MCF 10A (cell line): ENCODE results near the gene LRP1. TPM values are rescaled to one million over a fixed set of nuclear protein-coding genes. Genes with fewer than 3 reads are reported as not detected.
A peak's percentile ranks its signal among the peaks of the same experiment; 100 is the strongest.

ENCODE experiments used
- BruUV-seq: library from RNA; stranded (reverse); fragments of 400-500 nt; replicated peaks from 2 replicates; lab custom pipeline; 2021; lab: Mats Ljungman, UMichigan
- CTCF ChIA-PET: fragments of 300-600 bp; sonication (Branson Sonifier 250); formaldehyde crosslinking; extraction: SDS; loops from one replicate; lab custom pipeline; 2021; ENCODE audit warnings: antibody characterized with exemption, inconsistent platforms; lab: Yijun Ruan, JAX
- POLR2A ChIA-PET: fragments of 300-600, 350-650 bp; sonication (Branson Sonifier 250); formaldehyde crosslinking; extraction: SDS; loops from one replicate; lab custom pipeline; 2020; ENCODE audit warnings: antibody characterized with exemption, inconsistent platforms; lab: Yijun Ruan, JAX
- DNase-seq: peaks from one replicate; pipeline ENCODE4 v3.0.0-alpha.2; 2018; ENCODE audit not compliant: unreplicated experiment
- H3K27ac Mint-ChIP-seq: one replicate; pipeline ENCODE4 v1.8.0; 2022; ENCODE audit warnings: mild to moderate bottlenecking, low read depth, mixed read lengths; ENCODE audit not compliant: unreplicated experiment
- H3K27me3 Mint-ChIP-seq: one replicate; pipeline ENCODE4 v1.8.0; 2022; ENCODE audit warnings: mixed read lengths; ENCODE audit not compliant: insufficient read depth, unreplicated experiment
- H3K36me3 Mint-ChIP-seq: one replicate; pipeline ENCODE4 v1.8.0; 2022; ENCODE audit warnings: mild to moderate bottlenecking, moderate library complexity, mixed read lengths; ENCODE audit not compliant: insufficient read depth, unreplicated experiment
- H3K4me1 Mint-ChIP-seq: one replicate; pipeline ENCODE4 v1.8.0; 2022; ENCODE audit warnings: mixed read lengths; ENCODE audit not compliant: insufficient read depth, unreplicated experiment
- H3K4me3 Mint-ChIP-seq: one replicate; pipeline ENCODE4 v1.8.0; 2022; ENCODE audit warnings: mild to moderate bottlenecking, moderate library complexity, mixed read lengths; ENCODE audit not compliant: unreplicated experiment
- H3K9me3 Mint-ChIP-seq: one replicate; pipeline ENCODE4 v1.8.0; 2022; ENCODE audit warnings: mixed read lengths; ENCODE audit not compliant: unreplicated experiment
- CTCF ChIP-seq: fragments of 200-600 bp; IDR thresholded peaks from one replicate; pipeline ENCODE4 v1.8.0; 2022; ENCODE audit warnings: antibody characterized with exemption, mild to moderate bottlenecking; ENCODE audit not compliant: unreplicated experiment
- intact Hi-C: fragments of 100-400 bp; cut with micrococcal nuclease; formaldehyde crosslinking; loops from 2 replicates; pipeline ENCODE4 v1.14.1; 2022
- total RNA-seq: library from RNA; stranded (reverse); gene quantifications from 2 replicates; pipeline ENCODE4 v1.2.3, GENCODE V29; 2022

Gene LRP1
- total RNA-seq, 1 experiment from 2014 or later = 18.9 TPM

DNA sequence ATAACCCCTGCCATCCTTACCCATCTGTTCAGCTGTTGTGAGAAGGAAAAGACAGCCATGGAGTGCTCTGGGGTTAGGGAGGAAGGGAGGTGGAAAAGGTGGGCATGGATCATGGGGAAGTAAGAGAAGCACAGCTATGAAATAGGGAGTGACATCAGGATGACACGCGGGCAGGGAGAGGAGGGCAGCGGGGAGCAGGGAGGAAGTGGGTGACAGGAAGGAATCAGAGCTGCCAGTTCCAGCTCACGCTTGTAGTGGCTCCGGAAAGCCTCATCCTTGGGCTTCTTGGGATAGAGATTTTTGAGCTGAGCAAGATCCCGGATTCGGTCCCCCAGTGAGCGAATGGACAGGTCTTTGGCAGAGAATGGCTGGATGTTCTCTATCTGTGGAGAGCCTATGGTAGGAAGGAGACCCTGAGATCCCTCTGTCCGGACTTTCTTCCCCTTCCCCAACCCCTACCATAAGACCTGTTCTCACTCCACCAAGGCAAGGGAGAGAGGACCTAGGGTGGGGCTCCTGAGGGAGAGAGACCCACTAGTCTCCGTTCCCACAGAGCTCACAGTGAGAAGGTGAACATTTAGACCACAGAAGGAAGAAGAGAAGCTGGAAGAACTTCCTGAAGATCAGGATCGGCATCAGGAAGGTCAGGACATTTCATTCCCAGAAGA lies 29.1 kb upstream of the LRP1 start:
- intact Hi-C loops = no loop called here

DNA sequence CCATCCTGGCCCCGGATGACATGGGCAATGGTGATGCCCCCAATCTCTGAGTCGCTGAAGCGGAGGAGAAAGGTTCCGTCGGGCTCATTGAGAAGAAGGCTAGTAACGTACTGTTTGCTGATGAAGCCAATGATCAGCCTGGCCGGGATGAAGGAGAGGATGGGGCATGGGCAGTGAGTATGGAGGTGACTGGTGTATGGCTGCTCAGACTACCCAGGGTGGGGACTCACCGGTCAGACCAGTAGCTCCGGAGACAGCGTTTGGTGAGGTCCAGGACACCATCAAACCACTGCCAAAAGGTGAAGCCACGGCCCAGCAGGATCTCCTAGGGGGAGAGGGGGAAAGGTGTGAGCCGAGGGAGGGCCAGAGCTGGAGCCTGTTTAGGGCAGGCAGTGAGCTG lies 28.5 kb upstream of the LRP1 start:
- POLR2A ChIA-PET = interaction anchor here (3.5 to 16.5 kb wide), 3 partner anchors 9 to 21 kb away, joined by 17 to 610 read pairs (median 79); partner anchors contain the start of genes NAB2, NEMP1 and STAT6
- Mint-ChIP-seq H3K27me3 (no peaks in the 10 kb centered on the region), H3K4me3 (no peak overlapping the region), H3K36me3 (peaks cover 65% of the 10 kb centered on the region), H3K27ac (no peak overlapping the region), H3K4me1 (peaks cover 25% of the 10 kb centered on the region), H3K9me3 (no peaks in the 10 kb centered on the region)
- no peak for DNase-seq
- no TSS peak for BruUV-seq
- no peak for TF ChIP-seq CTCF
- intact Hi-C loops = no loop called here
- CTCF ChIA-PET = interaction anchor here (13.9 kb wide), 1 partner anchor 10 kb away, joined by 147 read pairs; the partner anchor contains the start of gene STAT6

More for the DNA sequence above, 29.1 kb upstream of the LRP1 start:
- peaks cover 28% of the 10 kb centered on the region for H3K4me1 Mint-ChIP-seq
- no peaks in the 10 kb centered on the region for H3K9me3 Mint-ChIP-seq
- ChIA-PET POLR2A (interaction anchor here (0.6 to 16.5 kb wide), 4 partner anchors 9 to 130 kb away, joined by 3 to 610 read pairs (median 48); partner anchors contain the start of genes NAB2, NEMP1 and STAT6), CTCF (interaction anchor here (1.3 to 13.9 kb wide), 3 partner anchors 11 to 130 kb away, joined by 3 to 147 read pairs (median 4); partner anchors contain the start of genes SHMT2 and STAT6)
- H3K27me3 Mint-ChIP-seq = no peaks in the 10 kb centered on the region
- H3K27ac Mint-ChIP-seq = peak overlapping the region; percentile 40
- BruUV-seq = no TSS peak
- no peak for TF ChIP-seq CTCF
- DNase-seq = no peak
- H3K4me3 Mint-ChIP-seq = no peak overlapping the region
- peaks cover 71% of the 10 kb centered on the region for H3K36me3 Mint-ChIP-seq

- Mint-ChIP-seq H3K27me3 (no peaks in the 10 kb centered on the region), H3K27ac (peak overlapping the region; percentile 7), H3K36me3 (peaks cover 62% of the 10 kb centered on the region), H3K4me3 (no peak overlapping the region), H3K9me3 (no peaks in the 10 kb centered on the region), H3K4me1 (peaks cover 6% of the 10 kb centered on the region)
- intact Hi-C loops = no loop called here
- no TSS peak for BruUV-seq
- DNase-seq = no peak
- no peak for TF ChIP-seq CTCF
- CTCF ChIA-PET = interaction anchor here (0.6 to 13.9 kb wide), 4 partner anchors 8 to 29 kb away, joined by 3 to 147 read pairs (median 4); partner anchors contain the start of gene STAT6
- POLR2A ChIA-PET = interaction anchor here (7.4 to 16.5 kb wide), 2 partner anchors 6 to 14 kb away, joined by 79 to 610 read pairs; partner anchors contain the start of genes NAB2 and STAT6
Measured at GRCh38 chr12:57101892-57102695, 26.2 kb upstream of the LRP1 start.
